GM21576 (cell line): ENCODE results near the gene CREG2.
"Not testable (repeated sequence)": the region's sequence is repeated elsewhere in the genome, so short reads cannot be mapped to it uniquely, and the experiment has no call there.

ENCODE experiments used
- ATAC-seq: cut with Tn5 transposase; IDR thresholded peaks from one replicate; pipeline ENCODE4 v1.9.1; 2021; ENCODE audit warnings: mild to moderate bottlenecking, moderate library complexity; ENCODE audit not compliant: unreplicated experiment

The CREG2 gene

DNA sequence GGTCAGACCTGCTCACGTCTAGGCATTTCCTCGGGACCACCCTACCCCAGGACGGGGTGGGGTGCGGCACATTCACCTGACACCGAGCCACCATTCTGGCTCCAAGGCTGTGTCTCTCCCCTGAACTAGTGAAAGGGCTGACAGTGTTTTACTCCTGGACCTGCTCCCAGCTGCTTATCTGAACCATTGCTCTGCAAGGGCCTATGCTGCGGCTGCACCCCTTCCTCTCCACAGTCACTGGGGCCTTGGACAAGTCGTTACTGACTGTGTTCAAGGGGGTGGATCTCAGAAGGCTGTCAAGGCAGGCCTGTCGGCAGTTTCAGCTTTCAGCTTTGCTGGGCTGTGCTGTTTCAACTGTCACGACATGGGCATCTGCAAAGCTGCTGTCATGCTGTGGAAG, 11.7 kb downstream of the CREG2 start:
- ATAC-seq = no peak

- ATAC-seq = no peak
These were observed 12.3 kb downstream of the CREG2 start for GRCh38 chr2:101374821-101375561.

GRCh38 chr2:101372792-101373191, 14.5 kb downstream of the CREG2 start:
- ATAC-seq = no peak

GRCh38 chr2:101371636-101372035, 15.7 kb downstream of the CREG2 start:
- ATAC-seq = no peak

DNA sequence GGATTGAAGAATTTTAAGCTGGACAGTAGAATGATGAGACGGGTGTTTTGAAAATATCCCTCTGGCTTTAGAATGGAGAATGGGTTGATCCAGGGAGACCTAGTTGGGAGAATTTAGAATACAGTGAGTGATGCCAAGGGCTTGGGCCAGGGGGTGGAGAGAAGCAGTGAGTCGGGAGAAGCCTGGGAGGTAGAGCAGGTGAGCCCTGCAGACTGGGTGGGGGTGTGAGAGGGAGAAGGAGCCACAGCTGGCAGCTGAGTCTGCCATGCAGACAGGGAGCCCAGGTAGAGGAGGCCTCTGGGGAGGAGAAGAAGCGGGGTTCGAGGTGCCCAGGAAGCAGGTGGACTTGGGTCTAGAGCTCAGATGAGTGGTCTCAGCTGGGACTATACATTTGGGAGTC, 18.2 kb downstream of the CREG2 start:
- no peak for ATAC-seq

DNA sequence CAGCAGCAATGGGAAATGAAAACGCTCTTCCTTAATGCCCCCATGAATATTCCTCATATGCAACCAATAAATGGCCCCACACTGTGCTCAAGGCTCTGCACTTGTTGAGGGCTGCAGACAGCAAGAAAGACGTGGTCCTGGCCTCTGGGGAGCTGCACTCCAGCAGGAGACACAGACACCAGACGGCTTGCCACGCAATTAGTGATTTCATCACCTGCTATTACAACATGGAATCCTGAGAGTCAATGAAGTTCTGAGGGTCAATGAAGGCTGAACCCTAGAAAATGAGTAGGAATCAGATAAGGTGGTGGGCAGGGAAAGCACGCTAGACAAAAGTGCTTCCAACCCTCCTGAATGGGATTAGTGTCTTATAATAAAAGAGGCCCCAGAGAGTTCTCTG, 18.9 kb downstream of the CREG2 start:
- ATAC-seq = no peak

GRCh38 chr2:101367508-101367907, 19.8 kb downstream of the CREG2 start:
- ATAC-seq = no peak

GRCh38 chr2:101364878-101365277, 22.4 kb downstream of the CREG2 start:
- no peak for ATAC-seq

DNA sequence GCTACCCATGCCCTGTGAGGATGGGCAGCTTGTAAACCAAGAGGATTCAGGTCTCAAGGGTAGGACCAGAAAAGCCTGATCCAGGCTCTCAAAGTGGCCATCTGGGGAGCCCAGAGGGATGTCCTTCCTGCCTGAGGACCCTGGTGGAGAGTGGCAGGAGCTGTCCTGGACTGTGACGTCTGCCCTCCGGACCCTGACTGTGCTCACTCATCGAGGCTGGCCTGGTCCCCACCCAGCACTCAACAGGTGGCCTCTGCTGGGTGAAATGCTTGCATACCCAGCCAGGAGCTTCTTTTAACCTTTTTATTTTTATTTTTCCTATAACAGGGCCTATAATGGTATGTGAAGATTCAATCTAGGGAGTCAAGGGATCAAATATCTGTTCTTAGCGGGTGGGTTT, 24.5 kb downstream of the CREG2 start:
- no peak for ATAC-seq

GRCh38 chr2:101362316-101362715, 25.0 kb downstream of the CREG2 start:
- no peak for ATAC-seq

- ATAC-seq = no peak
These were observed 25.8 kb downstream of the CREG2 start for GRCh38 chr2:101361522-101361921.

- no peak for ATAC-seq
These were observed 26.2 kb downstream of the CREG2 start for GRCh38 chr2:101361121-101361520.

DNA sequence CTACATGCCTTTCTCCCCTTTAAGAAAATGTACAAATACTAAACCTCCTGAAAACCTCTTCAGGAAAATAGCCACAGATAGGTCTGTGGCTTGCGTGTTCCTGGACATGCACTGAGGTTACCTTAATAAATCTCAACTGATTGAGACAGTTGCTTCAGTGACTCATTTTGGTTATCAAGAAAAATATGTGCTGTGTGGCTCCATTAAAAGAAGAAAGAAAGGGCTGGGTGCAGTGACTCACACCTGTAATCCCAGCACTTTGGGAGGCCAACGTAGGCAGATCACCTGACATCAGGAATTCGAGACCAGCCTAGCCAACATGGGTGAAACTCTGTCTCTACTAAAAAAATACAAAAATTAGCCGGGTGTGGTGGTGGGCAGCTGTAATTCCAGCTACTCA, 27.1 kb downstream of the CREG2 start:
- ATAC-seq = no peak

DNA sequence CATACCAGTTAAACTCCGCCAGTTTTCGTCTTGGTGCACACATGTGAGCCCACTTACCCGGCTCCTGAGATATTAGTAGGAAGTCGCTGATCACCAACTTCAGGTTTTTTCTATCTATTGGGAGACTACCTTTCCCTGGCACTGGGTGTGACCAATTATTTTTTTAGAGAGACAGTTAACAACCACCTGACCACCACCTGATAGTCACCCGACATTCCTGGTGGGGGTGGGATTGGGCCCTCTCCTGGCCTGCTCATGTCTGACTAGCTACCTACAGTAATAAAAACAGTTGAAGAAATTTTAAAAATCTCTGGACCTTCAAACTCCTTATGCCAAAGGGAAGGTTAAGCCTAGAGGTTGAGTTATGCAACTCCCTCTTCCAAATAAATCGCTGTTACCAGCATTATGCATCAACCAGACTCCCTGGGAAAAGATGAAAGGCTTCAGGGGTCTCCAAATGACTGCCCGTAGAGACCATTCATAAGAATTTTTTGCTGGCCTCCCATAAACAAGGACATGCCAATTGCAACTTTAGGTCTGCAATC, 27.8 kb downstream of the CREG2 start:
- no peak for ATAC-seq

- ATAC-seq = no peak
These were observed 29.9 kb downstream of the CREG2 start for GRCh38 chr2:101357376-101357775.

GRCh38 chr2:101356521-101356920, 30.8 kb downstream of the CREG2 start:
- no peak for ATAC-seq

DNA sequence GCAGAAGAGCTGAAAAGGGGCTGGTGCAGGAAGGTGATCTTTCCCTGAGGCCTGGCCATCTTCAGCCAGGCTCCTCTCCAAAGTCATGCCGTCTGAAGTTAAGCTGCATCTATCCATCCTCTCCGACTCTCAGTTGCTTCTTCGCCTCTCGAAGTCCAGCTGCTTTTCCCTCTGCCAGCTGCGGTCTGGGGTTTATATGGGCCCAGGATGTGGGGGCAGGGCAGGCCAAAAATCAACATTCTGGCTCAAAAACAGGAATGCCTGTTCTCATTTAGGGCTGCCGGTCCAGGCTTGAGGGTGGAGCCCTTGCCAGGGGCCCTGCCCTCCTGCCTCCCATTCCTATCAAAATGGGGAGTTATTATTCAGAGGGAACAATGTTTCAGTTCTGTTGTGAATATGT, 31.2 kb downstream of the CREG2 start:
- no peak for ATAC-seq

DNA sequence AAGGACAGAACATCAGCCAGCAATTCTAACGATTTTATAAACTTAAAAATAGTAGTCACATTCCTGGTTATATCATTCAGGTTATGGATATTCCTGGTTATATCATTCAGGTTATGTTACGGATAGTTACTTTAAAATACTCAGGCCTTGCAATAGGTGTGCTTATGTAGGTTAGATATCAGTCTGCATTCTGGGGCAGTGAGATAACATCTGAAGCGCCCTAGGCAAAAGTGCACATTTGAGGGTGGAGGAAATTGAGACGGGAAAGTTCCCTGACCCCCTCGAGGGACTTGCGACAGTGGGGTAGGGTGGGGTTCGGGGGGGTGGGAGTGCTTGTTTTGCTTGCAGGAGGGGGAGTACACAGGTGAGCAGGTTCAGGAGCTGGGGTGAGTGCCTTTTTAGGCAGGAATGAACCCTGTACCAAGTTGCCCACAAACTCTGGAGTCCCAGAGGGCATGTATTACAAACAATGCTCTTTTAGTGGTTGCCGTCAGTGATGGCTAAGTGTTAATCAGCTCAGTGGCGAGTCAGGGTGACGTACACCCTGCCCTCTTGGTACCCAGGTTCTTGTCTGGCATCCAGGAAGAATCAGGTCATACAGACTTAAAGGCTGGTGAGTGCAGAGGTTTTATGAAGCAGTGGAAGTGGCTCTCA, 31.8 kb downstream of the CREG2 start:
- ATAC-seq = no peak

GRCh38 chr2:101354420-101355311, 32.6 kb downstream of the CREG2 start:
- no peak for ATAC-seq

- ATAC-seq = not testable (repeated sequence)
These were observed 34.7 kb downstream of the CREG2 start for GRCh38 chr2:101352631-101353030.

- no peak for ATAC-seq
These were observed 36.1 kb downstream of the CREG2 start for GRCh38 chr2:101351207-101351606.
